ENCODE results near the gene DNAH2. TPM values are rescaled to one million over a fixed set of nuclear protein-coding genes. Genes with fewer than 3 reads are reported as not detected.

The DNAH2 gene
- total and polyA plus RNA-seq, 10 donors: 0.02 to 1.1 (median 0.13) TPM; not detected in 1

DNA sequence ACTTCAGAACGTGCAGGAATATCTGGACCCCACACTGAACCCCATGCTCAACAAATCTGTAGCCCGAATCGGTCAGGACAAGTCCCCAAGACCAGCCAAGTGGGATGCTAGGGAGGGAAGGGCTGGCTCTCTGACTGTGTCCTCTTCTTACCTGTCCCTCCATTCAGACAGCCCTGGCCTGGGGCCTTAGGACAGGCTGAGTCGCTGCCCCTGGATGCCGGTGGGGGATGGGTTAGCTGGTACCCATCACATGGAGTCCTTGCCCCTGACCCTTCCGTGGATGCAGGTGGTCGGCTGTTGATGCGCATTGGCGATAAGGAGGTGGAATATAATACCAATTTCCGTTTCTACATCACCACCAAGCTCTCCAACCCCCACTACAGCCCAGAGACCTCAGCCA lies 100.5 kb downstream of the DNAH2 start:
- no peaks in the 10 kb centered on the region for H3K27me3 ChIP-seq (replicated peaks in 1 of 7)
- H3K4me3 ChIP-seq: no peak overlapping the region
- intact Hi-C loops (cut with DNase I; ENCODE audit: low total_unique reads): no loop called here
- TF ChIP-seq POLR2A (IDR thresholded peaks at IDR 0.05) (no peak), POLR2AphosphoS5 (IDR thresholded peaks at IDR 0.05) (no peak), CTCF (IDR thresholded peaks at IDR 0.05 in 8 of 11, conservative IDR thresholded peaks at IDR 0.05 in 3 of 11) (no peak)
- peak; percentile 28 for DNase-seq
- H3K27ac ChIP-seq: no peak overlapping the region
- H3K36me3 ChIP-seq: no peaks in the 10 kb centered on the region
- WGBS, 5 donors: 81 to 90% (median 84%) methylated on average over 8 to 10 of the region's 10 CpGs
- H3K9me3 ChIP-seq: no peaks in the 10 kb centered on the region
- H3K4me1 ChIP-seq: peaks cover 0 to 5% (median 0%) of the 10 kb centered on the region in 6 donors

- WGBS, 5 donors: 85 to 90% (median 86%) methylated on average over 21 to 27 of the region's 27 CpGs
- no peaks in the 10 kb centered on the region for H3K9me3 ChIP-seq
Measured at GRCh38 chr17:7818746-7819645, 101.5 kb downstream of the DNAH2 start.

GRCh38 chr17:7820231-7820630 lies 102.7 kb downstream of the DNAH2 start:
- intact Hi-C loops (cut with DNase I; ENCODE audit: low total_unique reads): loop anchor here (5.0 to 10.0 kb wide), 2 partner anchors 167 to 235 kb away; no protein-coding TSS in a partner anchor
- peak; percentile 61 for DNase-seq
- Histone ChIP-seq H3K27ac (no peak overlapping the region), H3K36me3 (no peaks in the 10 kb centered on the region), H3K27me3 (replicated peaks in 1 of 7) (peaks cover 0 to 3% (median 0%) of the 10 kb centered on the region in 7 donors), H3K4me1 (peaks cover 0 to 5% (median 0%) of the 10 kb centered on the region in 6 donors), H3K9me3 (no peaks in the 10 kb centered on the region), H3K4me3 (no peak overlapping the region)
- WGBS, 5 donors: 76 to 87% (median 83%) methylated on average over 5 of the region's 5 CpGs
- no peak for TF ChIP-seq POLR2A (IDR thresholded peaks at IDR 0.05)
- TF ChIP-seq CTCF (IDR thresholded peaks at IDR 0.05 in 8 of 11, conservative IDR thresholded peaks at IDR 0.05 in 3 of 11): no peak
- TF ChIP-seq POLR2AphosphoS5 (IDR thresholded peaks at IDR 0.05): no peak

More at GRCh38 chr17:7818746-7819645, 101.5 kb downstream of the DNAH2 start:
- TF ChIP-seq CTCF (IDR thresholded peaks at IDR 0.05 in 8 of 11, conservative IDR thresholded peaks at IDR 0.05 in 3 of 11): no peak
- no peak for TF ChIP-seq POLR2AphosphoS5 (IDR thresholded peaks at IDR 0.05)
- TF ChIP-seq POLR2A (IDR thresholded peaks at IDR 0.05): no peak
- no peak overlapping the region for H3K27ac ChIP-seq
- peaks cover 0 to 3% (median 0%) of the 10 kb centered on the region in 7 donors for H3K27me3 ChIP-seq (replicated peaks in 1 of 7)
- intact Hi-C loops (cut with DNase I; ENCODE audit: low total_unique reads): no loop called here
- H3K4me3 ChIP-seq: no peak overlapping the region
- H3K4me1 ChIP-seq: peaks cover 0 to 5% (median 0%) of the 10 kb centered on the region in 6 donors
- DNase-seq: peak; percentile 59
- H3K36me3 ChIP-seq: no peaks in the 10 kb centered on the region

DNA sequence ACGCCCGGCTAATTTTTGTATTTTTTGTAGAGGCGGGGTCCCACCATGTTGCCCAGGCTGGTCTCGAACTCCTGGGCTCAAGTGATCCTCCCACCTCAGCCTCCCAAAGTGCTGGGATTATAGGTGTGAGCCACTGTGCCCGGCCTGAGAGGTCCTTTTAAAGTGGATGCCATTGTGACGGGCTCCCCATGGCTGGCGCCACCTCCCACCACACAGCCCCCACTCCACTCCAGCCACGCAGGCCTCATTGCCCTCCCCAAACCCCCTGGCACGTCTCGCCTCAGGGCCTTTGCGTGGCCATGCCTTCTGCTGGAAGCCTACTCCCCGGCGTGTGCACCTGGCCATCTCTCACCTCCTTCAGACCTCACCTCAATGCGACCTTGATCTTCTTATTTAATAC lies 104.6 kb downstream of the DNAH2 start:
- no peaks in the 10 kb centered on the region for H3K9me3 ChIP-seq
- TF ChIP-seq POLR2AphosphoS5 (IDR thresholded peaks at IDR 0.05) (no peak), CTCF (IDR thresholded peaks at IDR 0.05 in 8 of 11, conservative IDR thresholded peaks at IDR 0.05 in 3 of 11) (no peak)
- no peak overlapping the region for H3K27ac ChIP-seq
- peaks cover 0 to 3% (median 0%) of the 10 kb centered on the region in 7 donors for H3K27me3 ChIP-seq (replicated peaks in 1 of 7)
- intact Hi-C loops (cut with DNase I; ENCODE audit: low total_unique reads): loop anchor here (5.0 to 10.0 kb wide), 2 partner anchors 165 to 233 kb away; no protein-coding TSS in a partner anchor
- H3K36me3 ChIP-seq: no peaks in the 10 kb centered on the region
- WGBS, 5 donors: 76 to 86% (median 78%) methylated on average over 14 of the region's 14 CpGs
- peaks cover 0 to 5% (median 0%) of the 10 kb centered on the region in 6 donors for H3K4me1 ChIP-seq
- H3K4me3 ChIP-seq: no peak overlapping the region
- DNase-seq: peak; percentile 57
